Activated naive CD8-positive, alpha-beta T cell treated with anti-CD3 and anti-CD28 coated beads, Interleukin-2, amount 50 U/mL, for 16 hours (primary cell): ENCODE data around the gene UNC13B.

Experiments
- DNase-seq: peaks from one replicate; pipeline ENCODE4 v3.0.0-alpha.2; 2020; ENCODE audit warnings: low read depth, low spot score

UNC13B gene

GRCh38 chr9:35274993-35275392 is 113.2 kb downstream of the UNC13B start:
- DNase-seq = no peak

- DNase-seq = no peak
These were observed 115.3 kb downstream of the UNC13B start for GRCh38 chr9:35277171-35277520.

GRCh38 chr9:35277628-35278359 is 116.0 kb downstream of the UNC13B start:
- no peak for DNase-seq

- DNase-seq = no peak
These were observed 118.1 kb downstream of the UNC13B start for GRCh38 chr9:35279946-35280345.

GRCh38 chr9:35280399-35280798 is 118.6 kb downstream of the UNC13B start:
- DNase-seq = no peak

- DNase-seq = no peak
These were observed 123.9 kb downstream of the UNC13B start for GRCh38 chr9:35285731-35286130.

GRCh38 chr9:35286381-35286780 is 124.6 kb downstream of the UNC13B start:
- DNase-seq = no peak

GRCh38 chr9:35287987-35288632 is 126.3 kb downstream of the UNC13B start:
- no peak for DNase-seq

GRCh38 chr9:35288778-35289177 is 127.0 kb downstream of the UNC13B start:
- no peak for DNase-seq

GRCh38 chr9:35293376-35293964 is 131.7 kb downstream of the UNC13B start:
- DNase-seq = no peak

- no peak for DNase-seq
These were observed 132.3 kb downstream of the UNC13B start for GRCh38 chr9:35294066-35294465.

- DNase-seq = no peak
These were observed 132.7 kb downstream of the UNC13B start for GRCh38 chr9:35294556-35294955.

- no peak for DNase-seq
These were observed 133.7 kb downstream of the UNC13B start for GRCh38 chr9:35295369-35296036.

- no peak for DNase-seq
These were observed 141.8 kb downstream of the UNC13B start for GRCh38 chr9:35303567-35303966.

GRCh38 chr9:35306283-35306682 is 144.5 kb downstream of the UNC13B start:
- no peak for DNase-seq

- DNase-seq = no peak
These were observed 146.5 kb downstream of the UNC13B start for GRCh38 chr9:35308316-35308715.

GRCh38 chr9:35311891-35312639 is 150.3 kb downstream of the UNC13B start:
- DNase-seq = no peak

- DNase-seq = no peak
These were observed 151.7 kb downstream of the UNC13B start for GRCh38 chr9:35313460-35313859.

- DNase-seq = no peak
These were observed 152.1 kb downstream of the UNC13B start for GRCh38 chr9:35313916-35314315.

GRCh38 chr9:35318741-35319140 is 156.9 kb downstream of the UNC13B start:
- no peak for DNase-seq

GRCh38 chr9:35322075-35322885 is 160.5 kb downstream of the UNC13B start:
- DNase-seq = no peak
